HUDEP-2 (cell line): Measurements from ENCODE around the gene ROBO3.

Source experiments
- DNase-seq, 76 experiments: peaks; one replicate each; lab custom pipeline; 2025; ENCODE audit not compliant: unreplicated experiment in 76 of 76; lab: John Stamatoyannopoulos, UW

ROBO3 gene

GRCh38 chr11:124841840-124842239 is 23.4 kb upstream of the ROBO3 start:
- DNase-seq, result no peak

DNA sequence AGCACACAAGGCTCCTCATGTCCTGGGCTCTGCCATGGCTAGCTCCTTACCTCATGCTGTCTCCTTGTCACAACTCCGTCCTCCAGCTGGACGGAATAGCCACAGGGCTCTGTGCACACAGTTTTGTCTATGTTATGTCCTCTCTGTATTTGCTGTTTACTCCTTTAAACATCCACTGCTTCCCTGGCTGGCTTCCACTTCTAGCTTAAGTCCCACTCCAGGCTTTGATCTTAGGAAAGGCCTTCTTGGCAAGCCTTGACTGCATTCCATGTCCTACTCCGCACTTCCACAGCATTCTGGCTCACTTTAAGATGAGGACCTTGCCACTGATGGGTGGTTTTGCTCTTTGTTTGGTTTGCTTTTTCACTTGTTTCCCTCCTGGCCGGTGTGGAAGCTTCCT is 22.9 kb upstream of the ROBO3 start:
- no peak for DNase-seq

- DNase-seq, result no peak
Measured at GRCh38 chr11:124843616-124843910, 21.7 kb upstream of the ROBO3 start.

GRCh38 chr11:124844664-124845079 is 20.6 kb upstream of the ROBO3 start:
- DNase-seq, result no peak

DNA sequence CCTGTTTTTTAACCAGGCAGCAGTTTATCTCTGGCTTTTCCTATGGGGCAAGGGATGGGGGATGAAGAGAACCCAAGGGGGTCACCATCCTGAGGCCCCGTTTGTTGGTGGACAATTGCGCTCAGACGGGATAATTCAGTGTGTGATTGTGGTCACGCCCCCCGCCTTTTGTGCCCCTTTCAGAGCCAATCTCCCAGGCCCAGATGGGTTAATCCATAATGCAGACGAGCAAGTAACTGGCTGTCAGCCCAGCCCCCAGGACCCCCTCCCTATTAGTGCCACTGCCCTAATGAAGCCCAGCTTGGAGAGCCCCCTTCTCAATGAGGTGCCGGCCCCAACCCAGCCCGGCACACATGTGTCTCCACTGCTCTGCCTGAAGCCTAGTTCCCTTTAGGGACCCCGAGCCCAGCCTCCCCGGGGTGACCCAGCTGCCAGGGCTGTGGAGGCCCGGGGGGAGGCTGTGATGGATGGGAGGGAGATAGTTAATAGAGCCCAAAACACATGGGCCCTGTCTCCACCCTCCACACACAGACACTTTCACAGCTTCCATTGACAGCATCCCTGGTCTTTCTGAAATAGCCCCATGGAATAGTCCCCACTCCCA is 19.1 kb upstream of the ROBO3 start:
- DNase-seq, result no peak

GRCh38 chr11:124859171-124859570 is 6.1 kb upstream of the ROBO3 start:
- no peak for DNase-seq

DNA sequence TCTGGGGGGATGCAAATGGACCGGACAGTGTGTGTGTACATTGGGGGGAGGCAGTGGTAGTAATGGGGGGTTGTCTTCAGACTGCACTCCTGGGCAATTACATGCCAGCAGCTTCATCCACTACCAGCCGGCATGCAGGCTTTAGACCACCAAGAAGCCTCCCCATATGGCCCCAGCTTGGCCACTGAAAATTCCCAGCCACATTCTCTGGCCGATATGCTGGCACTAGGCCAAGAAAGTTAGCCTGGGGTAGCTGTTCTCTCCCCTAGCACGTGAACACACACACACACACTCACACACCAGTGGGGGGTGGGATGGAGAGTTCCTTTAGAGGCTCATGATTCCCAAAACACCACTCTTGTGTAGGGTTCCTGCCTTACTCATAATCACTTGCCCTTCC is 3.6 kb upstream of the ROBO3 start:
- DNase-seq, result no peak

GRCh38 chr11:124863137-124863825 is 2.0 kb upstream of the ROBO3 start:
- no peak for DNase-seq

DNA sequence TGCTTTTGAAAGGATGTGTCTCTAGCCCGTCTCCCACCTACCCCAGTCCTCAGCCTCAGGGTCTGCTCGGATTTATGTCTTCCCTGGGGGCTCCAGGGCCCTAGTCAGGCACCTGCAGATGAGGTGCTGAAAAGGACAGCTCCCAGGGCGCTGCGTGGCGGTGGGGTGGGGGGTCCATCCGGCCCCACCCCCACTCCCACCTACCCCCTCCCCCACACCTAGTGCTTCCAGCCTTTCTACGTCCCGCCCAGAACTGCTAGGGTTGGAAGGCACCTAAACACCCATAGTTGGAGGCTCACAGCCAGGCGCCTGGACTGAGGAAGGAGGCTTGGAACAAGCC is 1.4 kb upstream of the ROBO3 start:
- no peak for DNase-seq

- no peak for DNase-seq
Measured at GRCh38 chr11:124864176-124864891, 898 bp upstream of the ROBO3 start.

DNA sequence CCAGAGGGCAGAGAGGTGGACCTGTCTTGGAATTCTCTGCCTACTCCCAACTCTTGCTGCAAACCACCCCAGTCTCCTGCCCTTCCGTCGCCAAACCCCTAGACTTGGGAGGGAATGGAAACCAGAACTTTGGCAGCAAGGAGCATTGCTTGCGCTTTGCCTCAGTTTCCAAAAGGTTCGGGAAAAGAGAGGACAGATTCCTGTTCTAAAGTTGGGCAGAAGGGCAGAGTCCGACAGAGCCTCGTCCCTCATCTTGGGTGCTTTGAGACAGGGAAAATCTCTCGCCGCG is 396 bp upstream of the ROBO3 start:
- no peak for DNase-seq

DNA sequence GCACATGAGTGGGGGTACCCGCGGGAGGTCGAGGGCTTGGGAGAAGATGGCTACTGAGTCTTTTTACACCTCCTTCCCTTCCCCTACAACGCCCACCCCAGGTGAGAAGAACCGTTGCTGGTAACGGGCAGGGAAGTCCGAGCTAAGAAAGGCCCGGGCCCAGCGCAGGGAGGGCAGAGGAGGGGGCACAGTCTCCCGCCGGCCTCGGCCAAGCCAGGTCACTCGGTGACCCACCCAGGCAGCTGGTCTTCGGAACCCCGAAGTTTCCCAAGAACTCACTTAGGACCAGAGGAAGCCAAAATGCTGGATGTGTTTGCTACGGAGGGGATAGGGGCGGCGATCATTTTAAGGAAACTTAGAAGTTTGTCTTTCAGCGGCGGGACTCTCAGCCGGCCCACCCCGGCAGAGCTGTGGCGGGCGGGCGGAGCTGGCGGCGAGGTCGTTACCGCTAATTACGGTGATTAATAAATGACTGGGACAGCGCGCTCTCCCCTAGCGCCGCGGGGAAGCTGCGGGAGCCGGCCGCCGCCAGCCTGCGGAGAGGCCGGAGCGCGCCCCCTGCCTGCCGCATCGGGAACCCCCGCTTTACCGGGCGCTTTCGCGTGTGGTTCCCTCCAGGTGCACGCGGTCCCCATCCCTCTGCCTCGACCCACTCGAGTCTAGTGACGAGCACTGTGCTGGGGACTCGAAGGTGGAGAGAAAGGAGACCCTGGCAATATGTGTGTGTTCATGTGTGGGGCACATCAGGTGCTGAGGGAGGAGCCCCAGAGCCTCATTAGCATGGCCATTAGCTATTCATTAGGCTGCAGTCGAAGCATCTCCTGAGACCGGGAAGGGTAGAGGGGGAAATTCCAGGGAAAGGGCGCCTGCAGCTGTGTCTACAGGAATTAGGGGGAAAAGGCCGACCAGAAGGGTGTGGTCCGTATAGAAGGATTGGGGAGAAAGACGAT is 945 bp downstream of the ROBO3 start:
- peak in 35 of 76 experiments; percentile 2 to 55 (median 24) for DNase-seq

DNA sequence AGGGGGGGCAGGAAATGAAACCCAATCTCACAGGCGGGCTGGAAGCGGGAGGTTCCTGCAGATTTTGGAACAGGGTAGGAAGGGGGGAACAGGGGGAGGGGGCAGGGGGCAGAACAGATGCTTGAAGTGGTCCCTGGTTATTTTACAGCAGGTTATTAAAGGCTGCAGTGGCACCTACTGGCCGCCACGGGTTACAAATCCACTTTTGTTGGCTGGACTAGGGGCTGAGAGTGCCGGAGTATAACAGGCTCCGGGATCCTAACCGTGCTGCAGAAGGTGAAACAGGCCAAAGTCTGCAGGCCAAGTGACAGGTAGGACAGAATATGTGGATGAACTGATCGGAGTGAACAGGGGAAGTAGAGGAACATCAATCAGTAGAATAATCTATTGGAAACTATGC is 2.5 kb downstream of the ROBO3 start:
- DNase-seq, result peak in 16 of 76 experiments; percentile 0 to 22 (median 8)

- no peak for DNase-seq
Measured at GRCh38 chr11:124868331-124869274, 3.4 kb downstream of the ROBO3 start.

GRCh38 chr11:124869331-124869730 is 4.1 kb downstream of the ROBO3 start:
- DNase-seq, result no peak

GRCh38 chr11:124869856-124870387 is 4.7 kb downstream of the ROBO3 start:
- DNase-seq, result no peak

- no peak for DNase-seq
Measured at GRCh38 chr11:124870430-124870829, 5.2 kb downstream of the ROBO3 start.

- DNase-seq, result no peak
Measured at GRCh38 chr11:124872280-124872679, 7.0 kb downstream of the ROBO3 start.

- no peak for DNase-seq
Measured at GRCh38 chr11:124872741-124873140, 7.5 kb downstream of the ROBO3 start.

- DNase-seq, result no peak
Measured at GRCh38 chr11:124873951-124874350, 8.7 kb downstream of the ROBO3 start.
